H54 (cell line): Measurements from ENCODE around the gene NACAD.
"Not testable (repeated sequence)": the region's sequence is repeated elsewhere in the genome, so short reads cannot be mapped to it uniquely, and the experiment has no call there.

Source experiments
- DNase-seq: peaks from one replicate; pipeline ENCODE4 v3.0.0; 2011; ENCODE audit warnings: low spot score, mixed read lengths; ENCODE audit not compliant: insufficient read length
- FAIRE-seq: peaks from 3 replicates; lab custom pipeline; 2011; peaks lifted over from hg19 to GRCh38; lab: Jason Lieb, UNC
- POLR2A ChIP-seq: IDR thresholded peaks from 2 replicates; pipeline ENCODE4 v1.6.1; 2011; ENCODE audit warnings: low read depth, mild to moderate bottlenecking, low read length

The NACAD gene

DNA sequence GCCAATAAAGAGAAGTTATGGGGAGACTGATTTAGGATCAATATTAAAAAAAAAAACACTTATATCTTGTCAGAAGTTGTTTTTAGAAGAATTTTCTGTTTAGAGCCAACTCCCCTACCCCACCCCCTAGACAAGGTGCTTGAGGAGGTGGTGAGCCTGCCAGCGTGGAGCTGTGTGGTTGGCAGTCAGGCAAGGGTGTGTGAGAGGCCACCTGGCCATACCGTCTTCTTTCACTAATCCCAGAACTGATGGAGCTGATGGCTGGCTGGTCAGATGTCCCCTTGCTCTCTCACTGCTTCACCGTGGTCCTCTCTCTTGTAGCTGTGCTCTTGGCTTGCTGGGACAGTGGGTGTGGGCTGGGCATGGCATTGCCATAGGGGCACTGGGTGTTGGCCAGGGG is 34.3 kb downstream of the NACAD start:
- no peak for TF ChIP-seq POLR2A
- DNase-seq (no peak), FAIRE-seq (no peak)

DNA sequence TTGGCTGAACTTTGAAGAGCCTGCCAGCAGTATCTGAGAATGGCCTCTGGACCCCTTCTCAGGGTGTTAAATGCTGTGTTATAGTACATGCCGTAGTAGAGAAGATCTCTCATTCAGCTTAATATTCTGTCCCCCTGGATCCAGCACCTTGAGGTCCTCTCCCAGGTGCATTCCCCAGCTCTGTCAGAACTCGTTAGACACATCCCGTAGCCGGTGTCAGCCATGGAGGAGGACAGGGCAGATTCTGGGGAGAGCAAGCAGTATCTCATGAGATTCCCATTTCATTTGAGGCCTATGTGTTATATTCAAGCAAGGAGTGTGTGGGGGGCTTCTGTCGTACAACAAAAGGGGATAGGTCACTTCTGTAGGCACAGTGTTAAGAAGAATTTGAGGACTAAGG is 34.8 kb downstream of the NACAD start:
- no peak for TF ChIP-seq POLR2A
- FAIRE-seq (no peak), DNase-seq (no peak)

DNA sequence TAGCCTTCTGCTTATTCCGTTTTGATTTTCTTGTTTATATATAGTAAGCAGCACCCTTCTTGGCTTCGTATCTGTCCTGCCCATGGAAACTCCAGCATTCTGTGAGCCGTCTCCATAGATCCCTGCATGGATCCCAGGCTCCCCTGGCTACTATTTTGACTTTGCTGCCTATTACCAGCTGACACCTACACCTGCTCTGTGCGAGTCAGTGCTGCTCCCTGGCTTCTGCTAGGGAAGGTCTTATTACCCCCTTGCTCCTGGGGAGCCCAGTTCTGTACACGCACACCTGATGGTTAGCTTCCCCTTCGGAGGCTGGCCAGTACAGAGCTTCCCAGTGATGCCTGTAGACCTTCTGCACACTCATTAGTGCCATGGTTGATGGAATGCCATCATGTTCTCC is 35.4 kb downstream of the NACAD start:
- FAIRE-seq (no peak), DNase-seq (no peak)

DNA sequence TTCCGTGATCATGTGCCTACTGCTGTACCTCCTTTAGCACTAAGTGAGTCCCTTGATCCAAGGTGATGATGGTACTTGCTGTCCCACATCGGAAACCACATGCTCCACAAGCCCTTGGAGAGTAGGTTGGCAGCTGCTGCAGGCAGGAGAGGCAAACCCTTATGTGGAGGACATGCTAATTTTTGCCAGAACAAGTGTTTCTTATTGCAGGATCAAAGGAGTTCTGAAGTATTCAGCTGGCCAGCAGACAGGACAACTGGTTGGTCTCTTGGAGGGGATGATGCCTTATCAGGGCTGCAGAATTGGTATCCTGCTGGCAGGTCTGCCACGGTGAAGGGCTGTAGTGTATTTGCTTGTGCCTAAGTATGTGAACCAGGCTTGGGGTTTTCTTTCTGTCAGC is 36.8 kb downstream of the NACAD start:
- TF ChIP-seq POLR2A: no peak
- FAIRE-seq (no peak), DNase-seq (no peak)

More for the DNA sequence above, 35.4 kb downstream of the NACAD start:
- TF ChIP-seq POLR2A: no peak

DNA sequence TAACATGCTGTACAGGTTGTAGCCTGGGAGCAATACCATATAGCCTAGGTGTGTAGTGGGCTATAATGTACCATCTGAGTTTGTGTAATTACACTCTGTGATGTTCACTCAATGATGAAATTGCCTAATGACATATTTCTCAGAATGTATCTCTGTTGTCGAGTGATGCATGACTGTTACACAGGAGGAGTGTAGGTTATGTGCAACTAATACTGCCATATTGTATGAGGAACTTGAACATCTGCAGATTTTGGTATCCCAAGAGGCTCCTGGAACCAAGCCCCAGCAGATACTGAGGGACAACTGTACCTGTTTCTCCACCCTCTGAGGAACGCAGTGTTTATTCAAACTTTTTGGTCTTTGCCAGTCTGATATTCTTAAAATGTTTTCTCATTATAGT is 38.6 kb downstream of the NACAD start:
- no peak for TF ChIP-seq POLR2A
- FAIRE-seq (no peak), DNase-seq (no peak)

DNA sequence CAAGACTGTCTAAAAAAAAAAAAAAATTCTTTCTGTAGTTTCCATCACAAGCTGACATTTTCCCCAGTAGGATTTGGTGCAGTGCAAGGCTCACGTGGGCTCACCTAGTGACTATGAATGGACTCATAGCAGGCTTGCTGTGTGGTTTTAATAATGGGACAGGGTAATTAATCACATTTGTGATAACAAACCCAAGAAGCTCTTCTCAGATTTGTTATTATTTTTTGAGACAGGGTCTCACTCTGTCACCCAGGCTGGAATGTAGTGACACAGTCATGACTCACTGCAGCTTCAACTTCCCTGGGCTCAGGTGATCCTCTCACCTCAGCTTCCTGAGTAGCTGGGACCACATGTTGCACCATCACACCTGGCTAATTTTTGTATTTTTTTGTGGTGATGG is 40.0 kb downstream of the NACAD start:
- no peak for DNase-seq
- FAIRE-seq: no peak
- TF ChIP-seq POLR2A: no peak

DNA sequence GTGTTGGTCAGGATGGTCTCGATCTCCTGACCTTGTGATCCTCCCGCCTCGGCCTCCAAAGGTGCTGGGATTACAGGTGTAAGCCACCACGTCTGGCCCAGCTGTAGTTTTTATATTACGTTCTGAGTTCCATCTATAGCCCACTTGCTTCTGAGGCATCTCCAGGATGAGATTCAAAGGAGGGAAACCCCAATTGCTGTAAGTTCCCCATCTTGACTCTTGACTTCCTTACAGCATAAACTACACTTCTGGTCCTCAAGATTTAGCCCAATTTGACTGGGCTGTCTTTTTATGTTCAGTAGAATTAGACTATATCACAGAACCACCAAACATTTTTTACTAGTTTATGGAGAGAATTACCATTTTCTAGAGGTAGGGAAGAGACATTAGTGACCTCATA is 44.4 kb downstream of the NACAD start:
- FAIRE-seq (no peak), DNase-seq (no peak)
- no peak for TF ChIP-seq POLR2A

DNA sequence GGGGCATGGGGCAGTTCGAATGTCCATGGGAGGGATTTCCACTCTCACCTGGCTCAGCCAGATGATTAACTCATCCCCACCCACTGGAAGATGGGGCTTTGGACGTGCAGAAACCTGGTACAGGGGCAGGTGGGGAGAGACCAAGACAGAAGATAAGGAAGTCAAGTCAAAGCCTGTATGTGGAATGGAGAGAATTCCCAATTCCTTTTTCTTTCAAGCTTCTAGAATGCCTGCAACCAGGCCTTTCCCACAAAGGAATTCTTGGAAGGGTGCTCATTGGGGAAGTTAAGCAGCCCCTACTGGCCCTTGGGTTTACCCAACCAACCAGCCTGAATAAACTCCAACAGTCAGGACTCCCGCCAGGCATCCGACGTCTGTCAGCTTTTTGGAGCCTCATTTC is 49.7 kb downstream of the NACAD start:
- no peak for FAIRE-seq
- TF ChIP-seq POLR2A: no peak
- DNase-seq: no peak

DNA sequence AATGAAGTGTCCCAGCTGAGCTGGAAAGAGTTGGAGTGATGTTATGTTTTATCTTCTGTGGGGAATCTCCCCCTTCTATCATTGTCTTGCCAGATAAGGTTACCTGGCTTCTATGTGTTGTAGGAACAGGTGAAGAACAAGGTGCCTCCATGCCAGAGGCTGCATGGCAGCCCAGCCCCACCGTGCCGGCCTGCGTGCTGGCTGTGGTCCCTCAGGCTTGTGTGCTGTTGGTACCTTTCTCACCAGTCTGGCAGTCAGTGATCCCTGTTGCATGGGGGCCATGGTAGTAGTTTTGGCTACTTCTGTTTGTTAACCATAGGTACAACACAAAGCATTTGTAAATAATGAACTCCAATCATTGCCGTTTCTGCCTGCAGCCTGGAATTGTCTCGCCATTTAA is 50.9 kb downstream of the NACAD start:
- no peak for FAIRE-seq
- no peak for TF ChIP-seq POLR2A
- no peak for DNase-seq

DNA sequence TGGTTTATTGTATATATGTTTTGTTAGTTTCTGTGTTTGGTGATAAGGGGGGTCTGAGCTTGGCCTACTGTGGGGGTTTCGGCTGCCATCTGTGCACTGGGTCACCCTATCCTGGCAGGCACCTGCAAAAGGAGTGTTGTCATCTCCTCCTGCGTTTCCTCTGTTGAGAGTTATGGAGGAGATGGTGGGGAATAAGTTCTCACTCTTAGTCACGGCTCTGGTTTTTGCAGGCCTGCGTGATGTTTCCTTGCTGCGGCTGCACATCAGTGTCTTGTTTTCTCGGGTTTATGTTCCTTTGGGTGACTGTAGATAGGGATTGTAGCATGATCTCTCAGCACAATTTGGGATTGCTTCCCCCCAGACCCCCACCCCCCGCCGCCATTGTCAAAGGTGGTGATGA is 52.0 kb downstream of the NACAD start:
- FAIRE-seq (no peak), DNase-seq (no peak)
- no peak for TF ChIP-seq POLR2A

DNA sequence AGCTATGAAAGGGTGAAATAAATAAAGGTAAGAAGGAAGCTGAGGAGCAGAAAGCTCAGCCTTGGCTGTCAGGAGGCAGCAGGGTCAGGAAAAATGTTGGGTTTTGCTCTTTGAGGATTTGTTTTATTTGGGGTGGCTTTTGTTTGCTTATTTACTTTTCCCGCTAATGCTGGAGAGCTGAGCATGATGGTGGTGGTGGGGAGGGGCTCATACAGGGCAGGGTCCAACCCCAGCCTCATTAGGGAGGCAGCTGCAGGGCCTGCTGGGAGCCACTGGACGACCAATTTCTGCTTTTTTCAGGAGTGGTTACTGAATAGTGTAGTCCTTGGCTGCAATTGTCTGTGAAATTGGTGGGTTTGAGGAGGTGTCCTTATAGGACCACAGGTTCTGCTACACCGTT is 52.5 kb downstream of the NACAD start:
- no peak for TF ChIP-seq POLR2A
- no peak for FAIRE-seq
- DNase-seq: no peak

DNA sequence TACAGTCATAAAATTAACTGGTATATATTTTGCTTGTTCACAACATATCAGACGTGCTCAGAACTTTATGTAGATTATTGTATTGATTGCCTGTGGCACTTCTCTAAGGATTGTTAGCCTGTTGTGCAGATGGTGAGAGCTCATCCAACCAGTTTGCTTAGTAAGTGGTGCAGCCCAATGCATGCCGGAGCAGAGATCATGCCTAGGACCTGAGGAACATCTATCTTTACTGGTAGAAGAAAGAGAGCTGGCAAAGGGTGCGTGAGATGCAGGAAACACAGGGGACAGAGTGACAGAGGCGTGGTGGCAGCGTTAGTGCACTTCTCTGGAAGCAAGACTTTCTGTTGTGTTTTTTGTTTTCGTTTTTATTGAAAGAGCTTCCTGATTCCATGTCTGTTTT is 52.9 kb downstream of the NACAD start:
- no peak for DNase-seq
- FAIRE-seq: no peak
- no peak for TF ChIP-seq POLR2A

DNA sequence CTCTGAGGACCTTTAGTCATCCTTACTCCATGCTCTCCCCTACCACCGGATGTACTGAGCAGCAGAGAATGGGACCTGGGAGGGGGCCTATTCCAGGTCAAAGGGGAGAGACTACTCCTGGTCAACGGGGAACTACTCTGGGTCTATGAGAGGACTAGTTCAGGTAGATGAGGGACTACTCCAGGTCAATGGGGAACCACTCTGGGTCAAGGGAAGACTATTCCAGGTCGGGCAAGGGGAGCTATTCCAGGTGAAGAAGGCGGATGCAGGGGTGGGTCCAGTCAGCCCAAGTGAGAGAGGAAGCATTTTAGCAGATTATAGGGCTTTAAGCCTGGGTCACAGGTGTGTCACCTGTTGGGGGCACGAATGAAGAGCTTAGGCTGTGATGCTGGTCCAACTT is 53.4 kb downstream of the NACAD start:
- no peak for DNase-seq

DNA sequence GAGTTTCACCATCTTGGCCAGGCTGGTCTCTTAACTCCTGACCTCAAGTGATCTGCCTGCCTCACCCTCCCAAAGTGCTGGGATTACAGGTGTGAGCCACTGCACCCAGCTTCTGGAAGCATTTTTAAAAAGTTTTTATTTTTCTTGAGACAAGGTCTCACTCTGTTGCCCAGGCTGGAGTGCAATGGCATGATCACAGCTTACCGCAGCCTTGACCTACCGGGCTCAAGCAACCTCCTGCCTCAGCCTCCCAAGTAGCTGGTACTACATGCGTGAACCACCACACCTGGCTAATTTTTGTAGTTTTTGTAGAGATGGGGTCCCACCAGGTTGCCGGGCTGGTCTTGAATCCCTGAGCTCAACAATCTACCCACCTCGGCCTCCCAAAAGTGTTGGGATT is 54.1 kb downstream of the NACAD start:
- DNase-seq, FAIRE-seq: not testable (repeated sequence)

More for the DNA sequence above, 53.4 kb downstream of the NACAD start:
- no peak for TF ChIP-seq POLR2A
- FAIRE-seq: no peak

DNA sequence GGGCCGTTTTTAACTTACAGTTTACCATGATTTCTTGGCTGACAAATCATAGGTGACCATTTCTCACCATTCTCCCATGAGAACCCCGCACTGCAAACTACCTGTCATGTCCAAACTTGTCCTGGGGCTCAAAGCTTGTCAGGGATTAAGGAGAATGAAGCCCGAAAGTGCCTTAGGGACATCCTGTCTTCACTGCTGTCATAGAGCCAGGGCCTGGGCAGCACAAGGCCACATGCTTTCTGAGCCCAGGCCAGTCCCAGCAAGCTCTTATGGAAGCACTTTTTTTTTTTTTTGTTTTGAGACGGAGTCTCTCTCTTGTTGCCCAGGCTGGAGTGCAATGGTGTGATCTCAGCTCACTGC is 54.9 kb downstream of the NACAD start:
- DNase-seq: no peak

More for the DNA sequence above, 54.9 kb downstream of the NACAD start:
- no peak for FAIRE-seq
- no peak for TF ChIP-seq POLR2A
